K562 (cell line): Measurements from ENCODE around the gene PRKG2. TPM values are rescaled to one million over a fixed set of nuclear protein-coding genes. Genes with fewer than 3 reads are reported as not detected.

ENCODE experiments used
- ATAC-seq: fragments of 200-7000 bp; cut with Tn5 transposase; 3 replicates; pipeline ENCODE4 v1.9.1; 2020; ENCODE audit warnings: moderate library complexity
- BruUV-seq: library from RNA; stranded (reverse); fragments of 400-500 nt; replicated peaks from 2 replicates; lab custom pipeline; 2021; lab: Mats Ljungman, UMichigan
- CTCF ChIA-PET: fragments of 300-600 bp; formaldehyde crosslinking; extraction: SDS; loops from one replicate; lab custom pipeline; 2021; ENCODE audit warnings: low intra/inter-chr PET ratio; lab: Yijun Ruan, JAX
- POLR2A ChIA-PET: fragments of 300-600, 350-650 bp; sonication (Branson Sonifier 250); formaldehyde crosslinking; extraction: SDS; loops from one replicate; lab custom pipeline; 2021; ENCODE audit warnings: antibody characterized with exemption, inconsistent platforms; lab: Yijun Ruan, JAX
- DNase-seq, 4 experiments: peaks; one replicate each; pipeline versions ENCODE4 v3.0.0 to v3.0.0-alpha.2; 2011 to 2018; ENCODE audit warnings: low spot score in 3 of 4, mixed read lengths in 3 of 4; ENCODE audit errors: extremely low read depth in 1 of 4
- FAIRE-seq: peaks from 2 replicates; lab custom pipeline; 2011; peaks lifted over from hg19 to GRCh38; lab: Jason Lieb, UNC
- H2AFZ ChIP-seq: 2 replicates; pipeline ENCODE4 v1.6.0; 2011; ENCODE audit warnings: low read depth, low read length, control low read depth, inconsistent platforms
- H3K27ac ChIP-seq: fragments of 200-600 bp; 3 replicates; pipeline ENCODE4 v1.8.0; 2011; ENCODE audit warnings: low read depth, mild to moderate bottlenecking, control low read depth, inconsistent platforms, low read length, moderate library complexity, mixed read lengths; ENCODE audit errors: extremely low read depth
- H3K27me3 ChIP-seq, 2 experiments: fragments of 300-600 bp in 1 of 2; 2 replicates in 1 of 2; 3 replicates in 1 of 2; pipeline versions ENCODE4 v1.6.0 to v1.8.0; 2011; ENCODE audit warnings: inconsistent platforms in 2 of 2, low read length in 2 of 2, mild to moderate bottlenecking in 1 of 2, mixed read lengths in 1 of 2, moderate library complexity in 1 of 2; ENCODE audit not compliant: control insufficient read depth in 2 of 2, insufficient read depth in 2 of 2
- H3K36me3 ChIP-seq: fragments of 300-600 bp; 3 replicates; pipeline ENCODE4 v1.8.0; 2011; ENCODE audit warnings: mild to moderate bottlenecking, low read length, inconsistent platforms; ENCODE audit not compliant: control insufficient read depth, insufficient read depth
- H3K4me1 ChIP-seq, 2 experiments: fragments of 200-600 bp in 1 of 2; replicated peaks in 1 of 2; 2 replicates in 1 of 2; 3 replicates in 1 of 2; pipeline versions ENCODE4 v1.5.1 to v1.8.0; 2011; ENCODE audit warnings: inconsistent platforms in 2 of 2, low read length in 2 of 2, mild to moderate bottlenecking in 1 of 2, mixed read lengths in 1 of 2, moderate library complexity in 1 of 2; ENCODE audit not compliant: control insufficient read depth in 2 of 2, insufficient read depth in 2 of 2
- H3K4me2 ChIP-seq: 2 replicates; pipeline ENCODE4 v1.6.1; 2011; ENCODE audit warnings: low read length, control low read depth, inconsistent platforms, mixed read lengths; ENCODE audit not compliant: insufficient read depth
- H3K4me3 ChIP-seq: fragments of 200-600 bp; sonication (generic), shearing (Covaris generic); 2 replicates; pipeline ENCODE4 v1.5.1; 2016; ENCODE audit warnings: control low read depth, inconsistent platforms
- H3K79me2 ChIP-seq: fragments of 200-600 bp; 3 replicates; pipeline ENCODE4 v1.8.0; 2011; ENCODE audit warnings: low read length, inconsistent platforms; ENCODE audit not compliant: control insufficient read depth, insufficient read depth
- H3K9ac ChIP-seq, 2 experiments: 2 replicates each; pipeline versions ENCODE4 v1.6.0 to v1.6.1; 2011; ENCODE audit warnings: low read depth in 2 of 2, low read length in 2 of 2, control low read depth in 1 of 2, inconsistent platforms in 1 of 2, mild to moderate bottlenecking in 1 of 2, mixed read lengths in 1 of 2; ENCODE audit not compliant: insufficient read depth in 1 of 2
- H3K9me1 ChIP-seq: one replicate; pipeline ENCODE4 v1.6.0; 2011; ENCODE audit warnings: inconsistent platforms, mild to moderate bottlenecking, low read length, moderate library complexity; ENCODE audit not compliant: control insufficient read depth, insufficient read depth
- H3K9me3 ChIP-seq: replicated peaks from 2 replicates; pipeline ENCODE4 v1.5.1; 2011; ENCODE audit warnings: low read depth, low read length, inconsistent platforms; ENCODE audit not compliant: control insufficient read depth, insufficient read depth
- H4K20me1 ChIP-seq: replicated peaks from 2 replicates; pipeline ENCODE4 v1.6.1; 2011; ENCODE audit warnings: low read length, inconsistent platforms, mixed read lengths; ENCODE audit not compliant: control insufficient read depth, insufficient read depth
- FOS ChIP-seq: IDR thresholded peaks from 3 replicates; pipeline ENCODE4 v1.6.1; 2011; ENCODE audit not compliant: insufficient read length; ENCODE audit errors: extremely low read depth
- OTX1 ChIP-seq: fragments of 450-650 bp; formaldehyde crosslinking; IDR thresholded peaks from 2 replicates; pipeline ENCODE4 v1.4.0; 2022; ENCODE audit warnings: mild to moderate bottlenecking
- POLR3A ChIP-seq: IDR thresholded peaks from 2 replicates; pipeline ENCODE4 v1.6.1; 2011; ENCODE audit warnings: borderline replicate concordance, mild to moderate bottlenecking, moderate library complexity; ENCODE audit not compliant: insufficient read length, insufficient read depth; ENCODE audit errors: extremely low read depth
- RBBP5 ChIP-seq: fragments of 200-600 bp; sonication (generic); IDR thresholded peaks from 2 replicates; pipeline ENCODE4 v1.6.1; 2012; ENCODE audit warnings: borderline replicate concordance, mild to moderate bottlenecking, low read length, control low read depth, inconsistent platforms; ENCODE audit not compliant: insufficient read depth, poor library complexity, severe bottlenecking
- SMARCA4 ChIP-seq: fragments of 450-650 bp; IDR thresholded peaks from 2 replicates; pipeline ENCODE4 v1.6.1; 2016
- ZNF133 ChIP-seq: fragments of 250-450 bp; sonication (Bioruptor Pico); IDR thresholded peaks from 2 replicates; pipeline ENCODE4 v1.4.0; 2020; ENCODE audit warnings: mild to moderate bottlenecking
- ZNF639 ChIP-seq, 2 experiments: fragments of 200-800 bp in 1 of 2; sonication (Bioruptor generic) in 1 of 2; sonication (generic) in 1 of 2; formaldehyde crosslinking in 1 of 2; IDR thresholded peaks in 1 of 2; conservative IDR thresholded peaks in 1 of 2; 2 replicates each; pipeline versions ENCODE4 v1.5.0 to v1.6.1; 2016 to 2020; ENCODE audit warnings: missing compliant biosample characterization in 1 of 2, missing genetic modification characterization in 1 of 2, missing genetic modification reagents in 1 of 2
- ZNF696 ChIP-seq: fragments of 250-450 bp; sonication (Bioruptor Pico); conservative IDR thresholded peaks from 2 replicates; pipeline ENCODE4 v1.4.0; 2020; ENCODE audit warnings: mild to moderate bottlenecking, moderate library complexity
- WGBS: fragments of 100-300 bp; shearing (Covaris generic); methylation state at CpG from one replicate; pipeline ENCODE4 v1.1.6; 2016; ENCODE audit warnings: low coverage, mixed read lengths; ENCODE audit not compliant: insufficient coverage; ENCODE audit errors: missing lambda C conversion rate; 5-methylcytosine and 5-hydroxymethylcytosine counted together
- in situ Hi-C: fragments of 300-500 bp; cut with MboI; formaldehyde crosslinking; loops from 4 replicates; pipeline ENCODE4 v1.15.0; 2018; ENCODE audit warnings: inconsistent platforms, mixed read lengths
- intact Hi-C: fragments of 100-400 bp; cut with micrococcal nuclease; formaldehyde crosslinking; loops from 2 replicates; pipeline ENCODE4 v1.14.2; 2022
- polyA plus RNA-seq, 8 experiments: library from polyadenylated mRNA; depleted of rRNA in 4 of 8; stranded (reverse) in 5 of 8; unstranded in 3 of 8; fragments of >200 nt; fragmentation: Nextera tagmentation in 2 of 8; fragmentation: Illumina TruSeq in 1 of 8; extraction: Ambion mirVana in 2 of 8; extraction: Trizol in 1 of 8; gene quantifications; 2 replicates each; pipeline versions ENCODE4 v1.2.1 to v1.2.3, GENCODE V29; 2011 to 2014; ENCODE audit warnings: inconsistent platforms in 1 of 8, missing spikeins in 1 of 8
- total RNA-seq, 7 experiments: library from RNA; depleted of rRNA in 6 of 7; stranded (reverse); fragments of >200 nt in 6 of 7; fragmentation: Illumina TruSeq in 2 of 7; extraction: Trizol in 2 of 7; gene quantifications; 2 replicates each; pipeline versions ENCODE4 v1.2.1 to v1.2.3, GENCODE V29; 2011 to 2021; ENCODE audit warnings: low replicate concordance in 1 of 7
- TF ChIP-seq, protein P1 (sequence below): fragments of 250-450 bp; sonication (Bioruptor Pico); IDR thresholded peaks from 2 replicates; pipeline ENCODE4 v1.5.0; 2022; ENCODE audit warnings: mild to moderate bottlenecking

The PRKG2 gene
- total and polyA plus RNA-seq, 9 of the 15 experiments (the other 6 are each of a cell fraction or from before 2014, with no cell fraction given) = 0.01 to 0.68 (median 0.34) TPM

- no peak for TF ChIP-seq ZNF639 (CRISPR knock-in tag; conservative IDR thresholded peaks at IDR 0.05 in 1 of 2, IDR thresholded peaks at IDR 0.05 in 1 of 2)
- TF ChIP-seq ZNF133 (CRISPR knock-in tag) = no peak
- TF ChIP-seq FOS = no peak
- TF ChIP-seq SMARCA4 = no peak
- TF ChIP-seq ZNF696 (CRISPR knock-in tag) = no peak
- no peak for TF ChIP-seq OTX1 (CRISPR knock-in tag)
- no peak for TF ChIP-seq RBBP5
- TF ChIP-seq POLR3A = no peak
- TF ChIP-seq, protein P1, sequence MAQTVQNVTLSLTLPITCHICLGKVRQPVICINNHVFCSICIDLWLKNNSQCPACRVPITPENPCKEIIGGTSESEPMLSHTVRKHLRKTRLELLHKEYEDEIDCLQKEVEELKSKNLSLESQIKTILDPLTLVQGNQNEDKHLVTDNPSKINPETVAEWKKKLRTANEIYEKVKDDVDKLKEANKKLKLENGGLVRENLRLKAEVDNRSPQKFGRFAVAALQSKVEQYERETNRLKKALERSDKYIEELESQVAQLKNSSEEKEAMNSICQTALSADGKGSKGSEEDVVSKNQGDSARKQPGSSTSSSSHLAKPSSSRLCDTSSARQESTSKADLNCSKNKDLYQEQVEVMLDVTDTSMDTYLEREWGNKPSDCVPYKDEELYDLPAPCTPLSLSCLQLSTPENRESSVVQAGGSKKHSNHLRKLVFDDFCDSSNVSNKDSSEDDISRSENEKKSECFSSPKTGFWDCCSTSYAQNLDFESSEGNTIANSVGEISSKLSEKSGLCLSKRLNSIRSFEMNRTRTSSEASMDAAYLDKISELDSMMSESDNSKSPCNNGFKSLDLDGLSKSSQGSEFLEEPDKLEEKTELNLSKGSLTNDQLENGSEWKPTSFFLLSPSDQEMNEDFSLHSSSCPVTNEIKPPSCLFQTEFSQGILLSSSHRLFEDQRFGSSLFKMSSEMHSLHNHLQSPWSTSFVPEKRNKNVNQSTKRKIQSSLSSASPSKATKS (CRISPR knock-in tag) = no peak
- TF ChIP-seq, all 486 proteins: peak for 0
- Histone ChIP-seq H3K36me3 (no peaks in the 10 kb centered on the region), H4K20me1 (no peaks in the 10 kb centered on the region), H3K4me3 (no peak overlapping the region), H2AFZ (no peak overlapping the region), H3K9me1 (no peaks in the 10 kb centered on the region), H3K27me3 (peaks cover 5 to 17% of the 10 kb centered on the region in 2 experiments; a peak in 3 of 5 replicates), H3K9ac (no peak overlapping the region), H3K4me2 (no peak overlapping the region), H3K4me1 (peaks cover 0 to 6% of the 10 kb centered on the region in 2 experiments; a peak in 1 of 5 replicates), H3K27ac (no peak overlapping the region), H3K9me3 (no peaks in the 10 kb centered on the region), H3K79me2 (no peaks in the 10 kb centered on the region)
- in situ Hi-C loops = no loop called here
- no TSS peak for BruUV-seq
- 0% methylated on average over 4 of the region's 4 CpGs for WGBS
- ChIA-PET POLR2A (no interaction called here), CTCF (no interaction called here)
- no peak for DNase-seq
- ATAC-seq = no peak
- intact Hi-C loops = no loop called here
- FAIRE-seq = no peak
Observed at GRCh38 chr4:81215931-81216330, 909 bp upstream of the PRKG2 start.
